ENCODE results near the gene IKZF2.

Gene IKZF2

DNA sequence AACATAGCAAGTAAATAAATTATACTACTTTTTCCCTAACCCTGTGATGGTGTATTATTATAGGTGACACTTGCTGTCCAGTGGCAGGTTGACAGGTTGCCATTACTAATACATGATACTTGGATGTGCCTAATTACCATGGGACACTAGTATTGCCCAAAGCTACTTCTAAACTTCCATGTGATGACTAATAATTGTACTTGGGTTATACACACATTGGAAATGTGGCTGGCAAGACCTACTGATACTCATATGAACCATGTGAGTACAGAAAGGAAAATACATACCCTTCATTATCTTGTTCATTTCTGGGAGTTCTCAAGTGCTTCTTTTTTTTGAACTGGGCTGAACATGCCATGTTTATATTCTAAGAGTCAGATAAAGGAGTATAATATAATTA is 156.4 kb downstream of the IKZF2 start:
- TF ChIP-seq, protein P1, sequence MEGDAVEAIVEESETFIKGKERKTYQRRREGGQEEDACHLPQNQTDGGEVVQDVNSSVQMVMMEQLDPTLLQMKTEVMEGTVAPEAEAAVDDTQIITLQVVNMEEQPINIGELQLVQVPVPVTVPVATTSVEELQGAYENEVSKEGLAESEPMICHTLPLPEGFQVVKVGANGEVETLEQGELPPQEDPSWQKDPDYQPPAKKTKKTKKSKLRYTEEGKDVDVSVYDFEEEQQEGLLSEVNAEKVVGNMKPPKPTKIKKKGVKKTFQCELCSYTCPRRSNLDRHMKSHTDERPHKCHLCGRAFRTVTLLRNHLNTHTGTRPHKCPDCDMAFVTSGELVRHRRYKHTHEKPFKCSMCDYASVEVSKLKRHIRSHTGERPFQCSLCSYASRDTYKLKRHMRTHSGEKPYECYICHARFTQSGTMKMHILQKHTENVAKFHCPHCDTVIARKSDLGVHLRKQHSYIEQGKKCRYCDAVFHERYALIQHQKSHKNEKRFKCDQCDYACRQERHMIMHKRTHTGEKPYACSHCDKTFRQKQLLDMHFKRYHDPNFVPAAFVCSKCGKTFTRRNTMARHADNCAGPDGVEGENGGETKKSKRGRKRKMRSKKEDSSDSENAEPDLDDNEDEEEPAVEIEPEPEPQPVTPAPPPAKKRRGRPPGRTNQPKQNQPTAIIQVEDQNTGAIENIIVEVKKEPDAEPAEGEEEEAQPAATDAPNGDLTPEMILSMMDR (IDR thresholded peaks at IDR 0.05; ENCODE audit: low read depth, low read length): no peak
- in situ Hi-C loops (cut with HindIII; ENCODE audit: low sequenced_read_pairs): no loop called here
- H3K4me3 ChIP-seq (ENCODE audit: low read depth, low read length): no peak overlapping the region
- DNase-seq (ENCODE audit: low read depth, low spot score): peak; percentile 29

DNA sequence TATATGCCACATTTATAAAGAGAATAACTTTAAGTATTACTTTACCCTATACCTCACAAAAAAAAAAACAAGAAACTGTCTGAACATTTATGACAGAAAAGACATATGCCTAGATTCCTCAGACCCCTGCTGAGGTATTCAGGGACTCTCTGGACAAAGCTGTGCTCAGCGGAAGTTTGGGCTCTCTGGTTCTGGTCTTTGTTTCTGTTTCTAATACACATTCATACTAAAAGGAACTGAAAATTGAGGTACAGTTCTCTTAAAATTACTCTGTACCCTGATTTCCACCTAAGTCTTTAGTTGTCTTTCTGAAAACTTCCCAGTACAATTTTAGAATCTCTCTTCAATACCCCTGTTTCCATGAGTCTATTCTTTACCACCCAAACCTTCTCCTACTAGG is 160.3 kb downstream of the IKZF2 start:
- TF ChIP-seq, protein P1 (IDR thresholded peaks at IDR 0.05; ENCODE audit: low read depth, low read length): no peak
- in situ Hi-C loops (cut with HindIII; ENCODE audit: low sequenced_read_pairs): no loop called here
- H3K4me3 ChIP-seq (ENCODE audit: low read depth, low read length): no peak overlapping the region
- no peak for DNase-seq (ENCODE audit: low read depth, low spot score)

DNA sequence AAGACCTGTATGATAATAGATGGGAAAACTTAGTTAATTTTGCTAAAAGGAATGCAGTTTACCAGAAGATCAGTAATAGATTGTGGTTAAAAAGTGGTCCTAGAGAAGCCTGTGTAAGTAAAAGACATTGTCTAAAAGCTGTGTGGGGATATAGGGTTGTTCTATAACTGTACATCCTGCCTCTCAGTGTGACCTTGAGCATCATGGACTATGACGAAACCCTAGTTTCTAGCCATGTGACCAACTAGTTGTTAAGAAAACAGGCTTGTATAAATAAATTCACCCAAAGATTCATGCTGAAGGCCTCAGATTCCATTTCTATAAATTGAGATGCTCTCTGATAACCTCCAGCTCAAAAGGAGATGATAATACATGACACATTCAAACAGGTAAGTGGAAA is 160.7 kb downstream of the IKZF2 start:
- TF ChIP-seq, protein P1 (IDR thresholded peaks at IDR 0.05; ENCODE audit: low read depth, low read length): no peak
- DNase-seq (ENCODE audit: low read depth, low spot score): no peak
- no peak overlapping the region for H3K4me3 ChIP-seq (ENCODE audit: low read depth, low read length)
- in situ Hi-C loops (cut with HindIII; ENCODE audit: low sequenced_read_pairs): no loop called here

DNA sequence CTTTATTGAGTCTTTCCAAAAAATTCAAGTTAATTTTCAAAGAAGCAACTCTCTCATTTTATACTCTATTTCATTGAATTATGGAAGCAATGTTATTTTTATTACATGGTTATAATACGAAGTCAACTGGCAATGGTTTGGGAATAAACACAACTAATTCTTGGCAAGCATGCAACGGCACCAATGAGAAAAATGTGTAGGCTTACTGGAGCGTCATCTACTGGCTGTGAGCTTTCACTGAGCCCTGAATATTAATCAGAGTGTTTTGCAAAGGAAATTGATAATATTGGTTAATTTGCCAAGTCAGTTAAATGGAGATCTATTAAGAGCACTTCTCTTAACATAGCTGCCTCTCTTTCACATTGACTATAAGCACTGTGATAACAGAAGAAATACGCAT is 163.9 kb downstream of the IKZF2 start:
- in situ Hi-C loops (cut with HindIII; ENCODE audit: low sequenced_read_pairs): no loop called here
- TF ChIP-seq, protein P1 (IDR thresholded peaks at IDR 0.05; ENCODE audit: low read depth, low read length): no peak
- no peak overlapping the region for H3K4me3 ChIP-seq (ENCODE audit: low read depth, low read length)

DNA sequence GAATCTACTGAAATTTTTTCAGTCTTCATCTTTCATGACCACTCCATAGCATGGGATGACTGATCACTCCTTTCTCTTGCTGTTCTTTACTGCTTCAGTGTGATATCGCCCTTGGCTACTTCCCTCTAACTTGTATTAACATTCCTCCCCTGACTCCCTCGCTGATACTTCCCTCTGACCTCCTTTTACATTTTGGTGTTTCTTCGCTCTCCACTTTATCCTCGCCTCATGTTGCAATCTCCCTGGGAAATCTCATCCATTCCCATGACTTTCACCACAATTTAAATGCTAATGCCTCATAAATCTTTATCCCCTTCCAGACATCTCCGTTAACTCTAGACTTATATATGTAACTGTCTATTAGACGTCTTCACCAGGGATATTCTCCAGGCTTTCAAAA is 167.3 kb downstream of the IKZF2 start:
- in situ Hi-C loops (cut with HindIII; ENCODE audit: low sequenced_read_pairs): no loop called here
- no peak for DNase-seq (ENCODE audit: low read depth, low spot score)
- H3K4me3 ChIP-seq (ENCODE audit: low read depth, low read length): no peak overlapping the region
- TF ChIP-seq, protein P1 (IDR thresholded peaks at IDR 0.05; ENCODE audit: low read depth, low read length): no peak

More for the DNA sequence above, 163.9 kb downstream of the IKZF2 start:
- no peak for DNase-seq (ENCODE audit: low read depth, low spot score)

DNA sequence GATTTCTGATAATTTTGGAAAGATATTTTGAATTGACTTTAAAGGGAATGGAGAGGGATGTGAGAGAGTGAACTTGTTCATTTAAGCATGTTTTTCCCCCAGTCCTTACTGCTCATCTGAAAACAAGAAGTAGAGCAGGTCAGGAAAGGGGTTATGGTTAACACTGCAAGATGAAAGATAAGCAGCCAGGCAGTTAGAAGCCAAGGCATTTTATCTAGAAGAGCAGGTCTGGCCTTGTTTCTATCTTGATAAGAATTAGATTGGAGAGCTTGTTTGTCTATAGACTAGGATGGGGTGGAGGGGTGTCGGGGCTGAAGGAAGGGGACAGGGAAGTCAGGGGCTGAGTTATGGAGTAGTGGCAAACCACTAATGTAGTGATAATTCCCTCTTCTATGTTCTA is 171.6 kb downstream of the IKZF2 start:
- H3K4me3 ChIP-seq (ENCODE audit: low read depth, low read length): no peak overlapping the region
- in situ Hi-C loops (cut with HindIII; ENCODE audit: low sequenced_read_pairs): no loop called here
- TF ChIP-seq, protein P1 (IDR thresholded peaks at IDR 0.05; ENCODE audit: low read depth, low read length): no peak
- no peak for DNase-seq (ENCODE audit: low read depth, low spot score)

DNA sequence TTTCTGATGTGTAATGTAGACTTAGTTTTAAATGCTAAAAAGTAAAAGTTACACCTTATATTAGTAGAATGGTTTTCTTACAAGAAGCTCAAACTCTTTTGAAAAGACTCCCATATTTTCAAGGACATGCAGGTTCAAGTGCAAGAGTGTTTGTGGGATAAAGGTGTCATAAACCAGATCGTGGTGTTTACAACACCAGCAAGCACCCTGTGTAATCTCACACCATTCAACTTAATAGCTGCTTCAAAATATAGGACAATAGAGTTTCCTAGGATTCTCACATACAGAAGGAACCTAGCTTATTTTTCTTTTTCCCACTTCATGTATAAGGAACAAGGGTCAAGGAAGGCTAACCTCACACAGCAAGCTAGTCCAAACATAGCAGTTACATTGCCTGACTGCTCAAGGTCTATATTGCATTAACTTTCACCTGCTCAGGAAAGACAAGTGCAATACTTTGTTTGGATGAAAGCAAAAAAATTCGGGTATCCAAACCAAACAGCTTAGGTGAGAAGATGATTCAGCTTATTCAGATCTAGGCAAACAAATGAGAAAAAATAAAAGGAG is 172.3 kb downstream of the IKZF2 start:
- DNase-seq (ENCODE audit: low read depth, low spot score): no peak
- no peak overlapping the region for H3K4me3 ChIP-seq (ENCODE audit: low read depth, low read length)
- in situ Hi-C loops (cut with HindIII; ENCODE audit: low sequenced_read_pairs): no loop called here
- TF ChIP-seq, protein P1 (IDR thresholded peaks at IDR 0.05; ENCODE audit: low read depth, low read length): no peak

Measured in astrocyte of the spinal cord (primary cell).